Right lobe of liver (tissue), 6 donors: ENCODE results near the gene BOD1L1. TPM values are rescaled to one million over a fixed set of nuclear protein-coding genes. Genes with fewer than 3 reads are reported as not detected.

Experiments used
- ATAC-seq, 4 donors: fragments of 200-7000 bp; cut with Tn5 transposase; one replicate each; pipeline ENCODE4 v1.9.1; 2020; ENCODE audit warnings: mild to moderate bottlenecking in 4 of 4, moderate library complexity in 4 of 4
- DNase-seq, 3 donors: peaks; one replicate each; pipeline ENCODE4 v3.0.0-alpha.2; 2020
- H3K27ac ChIP-seq, 3 donors: fragments of 200-600 bp; one replicate each; pipeline ENCODE4 v1.8.0; 2022
- H3K27me3 ChIP-seq, 2 donors: fragments of 200-600 bp; one replicate each; pipeline ENCODE4 v1.8.0; 2022
- H3K36me3 ChIP-seq, 4 donors: fragments of 200-600 bp; sonication (generic) in 1 of 4; one replicate each; pipeline versions ENCODE4 v1.5.1 to v1.8.0; 2017 to 2022; ENCODE audit warnings: control low read depth in 1 of 4
- H3K4me1 ChIP-seq, 4 donors: fragments of 200-600 bp; sonication (generic) in 1 of 4; one replicate each; pipeline versions ENCODE4 v1.5.1 to v1.8.0; 2017 to 2022; ENCODE audit warnings: control low read depth in 1 of 4
- H3K4me3 ChIP-seq, 3 donors: fragments of 200-600 bp; one replicate each; pipeline ENCODE4 v1.8.0; 2022
- H3K9me3 ChIP-seq, 4 donors: fragments of 200-600 bp; sonication (generic) in 1 of 4; one replicate each; pipeline versions ENCODE4 v1.5.1 to v1.8.0; 2017 to 2022; ENCODE audit warnings: control low read depth in 1 of 4
- CTCF ChIP-seq, 4 donors: fragments of 200-600 bp in 3 of 4; fragments of 450-650 bp in 1 of 4; IDR thresholded peaks; one replicate each; pipeline versions ENCODE4 v1.5.1 to v1.8.0; 2016 to 2022; ENCODE audit warnings: antibody characterized with exemption in 4 of 4, mild to moderate bottlenecking in 2 of 4
- POLR2A ChIP-seq: fragments of 450-650 bp; IDR thresholded peaks from one replicate; pipeline ENCODE4 v1.6.1; 2017; ENCODE audit warnings: antibody characterized with exemption, mild to moderate bottlenecking
- WGBS: methylation state at CpG from one replicate; pipeline ENCODE4 v1.1.6; 2018; ENCODE audit warnings: low coverage, low lambda C conversion rate; ENCODE audit not compliant: insufficient coverage; ENCODE audit errors: missing lambda C conversion rate; 5-methylcytosine and 5-hydroxymethylcytosine counted together
- intact Hi-C, 2 donors: fragments of 100-400 bp; cut with DNase I; formaldehyde crosslinking; loops; one replicate each; pipeline versions ENCODE4 v1.11.2 to v1.14.1; 2022
- total RNA-seq, 6 experiments: library from RNA; depleted of rRNA in 2 of 6; stranded (reverse); fragments of >200 nt in 2 of 6; fragmentation: NEBNext Ultra II Directional in 3 of 6; extraction: Animal tissue kit (Norgen Biotek cat#: 25700) in 3 of 6; gene quantifications; one replicate each; pipeline versions ENCODE4 v1.1.0 to v1.2.4, GENCODE V29; 2016 to 2023
- donor health status: DM: no; HTN: yes; CAD: no.
- donor health status: DM: no; HTN: no; CAD: no.
- donor health status: DM: no; HTN: no; CAD: no.
- donor health status: DM: no; HTN: yes; CAD: no.
- donor health status: DM: no; HTN: yes; CAD: no.

Gene BOD1L1
- total RNA-seq, 6 experiments from 2014 or later = 8.7 to 13.8 (median 11.6) TPM

- WGBS = 58% methylated on average over 4 of the region's 5 CpGs
- H3K36me3 ChIP-seq = no peaks in the 10 kb centered on the region
- TF ChIP-seq CTCF (IDR thresholded peaks at IDR 0.05) = no peak
- TF ChIP-seq POLR2A = no peak
- intact Hi-C loops = no loop called here
- H3K9me3 ChIP-seq = no peaks in the 10 kb centered on the region
- H3K4me3 ChIP-seq = no peak overlapping the region
- H3K27ac ChIP-seq = no peak overlapping the region
- ATAC-seq (no peak), DNase-seq (no peak)
- H3K4me1 ChIP-seq = no peaks in the 10 kb centered on the region
- H3K27me3 ChIP-seq = no peaks in the 10 kb centered on the region
Measured at GRCh38 chr4:13665701-13666660, 38.5 kb upstream of the BOD1L1 start.

- Histone ChIP-seq H3K4me3 (no peak overlapping the region), H3K9me3 (no peaks in the 10 kb centered on the region), H3K27me3 (no peaks in the 10 kb centered on the region), H3K27ac (no peak overlapping the region), H3K4me1 (peaks cover 0 to 9% (median 0%) of the 10 kb centered on the region in 4 donors), H3K36me3 (no peaks in the 10 kb centered on the region)
- DNase-seq (no peak), ATAC-seq (no peak)
- intact Hi-C loops = no loop called here
- TF ChIP-seq POLR2A (no peak), CTCF (IDR thresholded peaks at IDR 0.05) (no peak)
- WGBS = 75% methylated on average over 4 of the region's 6 CpGs
Measured at GRCh38 chr4:13659341-13660070, 32.0 kb upstream of the BOD1L1 start.

GRCh38 chr4:13656569-13657405 lies 29.3 kb upstream of the BOD1L1 start:
- no peaks in the 10 kb centered on the region for H3K9me3 ChIP-seq
- TF ChIP-seq POLR2A = no peak
- peak; percentile 63 to 85 (median 80) for TF ChIP-seq CTCF (IDR thresholded peaks at IDR 0.05)
- no peaks in the 10 kb centered on the region for H3K27me3 ChIP-seq
- DNase-seq = peak; percentile 55 to 60 (median 60)
- WGBS = 8% methylated on average over 13 of the region's 13 CpGs
- H3K4me1 ChIP-seq = peaks cover 0 to 10% (median 0%) of the 10 kb centered on the region in 4 donors
- peak; percentile 73 to 78 (median 78) for ATAC-seq
- no peaks in the 10 kb centered on the region for H3K36me3 ChIP-seq
- H3K4me3 ChIP-seq = peak overlapping the region; percentile 30 to 51 (median 46)
- intact Hi-C loops = no loop called here
- H3K27ac ChIP-seq = peak overlapping the region in 2 of 3 donors; percentile 19 to 48

- peak; percentile 79 to 85 (median 82) for DNase-seq
- H3K9me3 ChIP-seq = no peaks in the 10 kb centered on the region
- ATAC-seq = peak; percentile 94 to 98 (median 96)
- no peaks in the 10 kb centered on the region for H3K27me3 ChIP-seq
- H3K4me3 ChIP-seq = peak overlapping the region; percentile 49 to 69 (median 49)
- intact Hi-C loops = no loop called here
- no peaks in the 10 kb centered on the region for H3K36me3 ChIP-seq
- TF ChIP-seq POLR2A (no peak), CTCF (IDR thresholded peaks at IDR 0.05) (peak; percentile 72 to 82 (median 78))
- WGBS = 2% methylated on average over 23 of the region's 31 CpGs
- H3K4me1 ChIP-seq = peaks cover 0 to 10% (median 0%) of the 10 kb centered on the region in 4 donors
- no peak overlapping the region for H3K27ac ChIP-seq
Measured at GRCh38 chr4:13654162-13654797, 26.8 kb upstream of the BOD1L1 start.
